HepG2 (cell line): ENCODE measurements around the gene DENND10. TPM values are rescaled to one million over a fixed set of nuclear protein-coding genes. Genes with fewer than 3 reads are reported as not detected.
A peak's percentile ranks its signal among the peaks of the same experiment; 100 is the strongest.

Experiments used
- AHR ChIP-seq: IDR thresholded peaks from 2 replicates; pipeline ENCODE4 v1.6.1; 2018; ENCODE audit warnings: missing genetic modification reagents, missing compliant biosample characterization
- ATF6 ChIP-seq: sonication (generic); formaldehyde crosslinking; conservative IDR thresholded peaks from 2 replicates; pipeline ENCODE4 v1.4.0; 2020; ENCODE audit warnings: missing genetic modification reagents
- E2F1 ChIP-seq: sonication (generic); formaldehyde crosslinking; IDR thresholded peaks from 2 replicates; pipeline ENCODE4 v1.5.0; 2020; ENCODE audit warnings: missing genetic modification reagents
- HNF4G ChIP-seq, 2 experiments: sonication (generic) in 1 of 2; formaldehyde crosslinking in 1 of 2; IDR thresholded peaks; 2 replicates each; pipeline versions ENCODE4 v1.4.0 to v1.6.1; 2011 to 2020; ENCODE audit warnings: borderline replicate concordance in 2 of 2, low read depth in 2 of 2, mild to moderate bottlenecking in 2 of 2, low read length in 1 of 2, missing genetic modification reagents in 1 of 2, moderate library complexity in 1 of 2
- KAT2B ChIP-seq: fragments of 150-350 bp; IDR thresholded peaks from 2 replicates; pipeline ENCODE4 v1.6.1; 2014; ENCODE audit warnings: low read depth, low read length, borderline replicate concordance
- MAFK ChIP-seq, 2 experiments: IDR thresholded peaks in 1 of 2; conservative IDR thresholded peaks in 1 of 2; 2 replicates each; pipeline ENCODE4 v1.6.1; 2011; ENCODE audit warnings: improper control_type of control experiment in 2 of 2, low read length in 2 of 2
- MLXIP ChIP-seq: sonication (generic); formaldehyde crosslinking; IDR thresholded peaks from 2 replicates; pipeline ENCODE4 v1.9.0; 2021; ENCODE audit warnings: missing genetic modification reagents, borderline replicate concordance
- POGZ ChIP-seq: sonication (generic); formaldehyde crosslinking; IDR thresholded peaks from 2 replicates; pipeline ENCODE4 v1.4.0; 2020; ENCODE audit warnings: mild to moderate bottlenecking, missing genetic modification reagents
- TOPORS ChIP-seq: sonication (generic); formaldehyde crosslinking; IDR thresholded peaks from 2 replicates; pipeline ENCODE4 v1.8.0; 2023; ENCODE audit warnings: mild to moderate bottlenecking, missing genetic modification reagents
- ZNF160 ChIP-seq: sonication (generic); formaldehyde crosslinking; IDR thresholded peaks from 2 replicates; pipeline ENCODE4 v1.8.0; 2022; ENCODE audit warnings: mild to moderate bottlenecking, inconsistent platforms, missing genetic modification reagents
- ZNF205 ChIP-seq: IDR thresholded peaks from 2 replicates; pipeline ENCODE4 v1.6.1; 2018; ENCODE audit warnings: missing biosample characterization, missing genetic modification reagents
- ZNF30 ChIP-seq: sonication (generic); formaldehyde crosslinking; IDR thresholded peaks from 2 replicates; pipeline ENCODE4 v1.5.0; 2020; ENCODE audit warnings: mild to moderate bottlenecking, missing genetic modification reagents
- ZNF382 ChIP-seq: sonication (generic); formaldehyde crosslinking; IDR thresholded peaks from 2 replicates; pipeline ENCODE4 v1.5.0; 2020; ENCODE audit warnings: missing genetic modification reagents, mild to moderate bottlenecking, borderline replicate concordance
- ZNF431 ChIP-seq: sonication (generic); formaldehyde crosslinking; IDR thresholded peaks from 2 replicates; pipeline ENCODE4 v1.9.0; 2022; ENCODE audit warnings: missing genetic modification reagents, low read depth, mild to moderate bottlenecking, borderline replicate concordance
- polyA plus RNA-seq, 8 experiments: library from polyadenylated mRNA; depleted of rRNA in 3 of 8; stranded (reverse) in 7 of 8; unstranded in 1 of 8; fragments of >200 nt; fragmentation: Illumina TruSeq in 4 of 8; extraction: Trizol in 4 of 8; gene quantifications; 2 replicates each; pipeline versions ENCODE4 v1.2.1 to v1.2.3, GENCODE V29; 2011 to 2016; ENCODE audit warnings: low read depth in 4 of 8, missing spikeins in 1 of 8, mixed read lengths in 1 of 8; ENCODE audit not compliant: insufficient read depth in 1 of 8
- total RNA-seq, 5 experiments: library from RNA; depleted of rRNA; stranded (reverse); fragments of >200 nt; fragmentation: Illumina TruSeq; extraction: Trizol; gene quantifications; 2 replicates each; pipeline ENCODE4 v1.2.3, GENCODE V29; 2016; ENCODE audit warnings: low read depth in 1 of 5
- TF ChIP-seq, protein P1 (sequence below): sonication (generic); formaldehyde crosslinking; IDR thresholded peaks from 2 replicates; pipeline ENCODE4 v1.4.0; 2020; ENCODE audit warnings: mild to moderate bottlenecking, missing genetic modification reagents
- TF ChIP-seq, protein P2 (sequence below): sonication (generic); formaldehyde crosslinking; IDR thresholded peaks from 2 replicates; pipeline ENCODE4 v1.5.0; 2020; ENCODE audit warnings: mild to moderate bottlenecking, missing genetic modification reagents, moderate library complexity
- TF ChIP-seq, protein P3 (sequence below): sonication (generic); formaldehyde crosslinking; IDR thresholded peaks from 2 replicates; pipeline ENCODE4 v1.8.1; 2023; ENCODE audit warnings: mild to moderate bottlenecking, missing genetic modification reagents, borderline replicate concordance

The DENND10 gene
- total and polyA plus RNA-seq, 2 of the 13 experiments (the other 11 are each of a cell fraction or from before 2014, with no cell fraction given) = 43.7 to 78.8 TPM

DNA sequence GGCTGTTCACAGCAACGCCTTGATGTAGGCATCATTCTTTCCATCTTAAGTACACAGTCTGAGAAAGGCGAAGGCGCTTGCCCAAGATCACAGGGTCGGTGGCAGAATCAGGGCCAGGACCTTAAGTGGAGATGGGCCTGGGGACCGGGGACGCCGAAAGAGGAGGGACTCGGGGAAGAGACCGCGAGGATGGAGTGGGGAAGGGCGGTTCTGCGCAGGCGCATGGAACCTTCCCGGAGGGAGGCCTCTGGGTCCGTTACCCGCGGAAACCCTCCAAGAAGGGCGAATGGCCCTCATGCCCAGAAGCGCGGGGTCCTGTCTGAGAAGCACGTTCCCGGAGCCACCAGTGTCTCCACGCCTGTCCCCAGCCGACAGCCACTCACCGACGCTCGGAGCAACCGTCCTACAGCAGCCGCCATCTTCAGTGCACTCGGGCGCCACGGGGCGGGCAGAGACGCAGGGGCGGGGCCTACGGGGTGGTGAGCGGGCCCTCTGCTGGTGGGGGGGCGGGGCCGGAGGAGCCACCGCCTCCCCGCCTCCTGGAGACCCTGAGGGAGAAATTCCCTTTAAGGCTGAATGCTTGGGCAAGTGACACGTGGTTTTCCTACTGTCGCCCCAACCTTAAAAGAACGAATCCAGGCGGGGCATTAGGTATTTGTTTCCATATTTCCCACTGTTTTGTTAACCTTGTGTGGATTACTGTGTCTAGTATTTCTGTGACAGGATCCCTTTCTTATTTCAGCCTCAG is 74.6 kb downstream of the DENND10 start, which contains the start of gene PRDX3 (continued):
- peak; percentile 66 for TF ChIP-seq E2F1
- TF ChIP-seq ZNF205 (CRISPR knock-in tag) = peak; percentile 54; the same call in 1 of the 2 replicates
- TF ChIP-seq ZNF382 = no peak
- TF ChIP-seq, protein P1, sequence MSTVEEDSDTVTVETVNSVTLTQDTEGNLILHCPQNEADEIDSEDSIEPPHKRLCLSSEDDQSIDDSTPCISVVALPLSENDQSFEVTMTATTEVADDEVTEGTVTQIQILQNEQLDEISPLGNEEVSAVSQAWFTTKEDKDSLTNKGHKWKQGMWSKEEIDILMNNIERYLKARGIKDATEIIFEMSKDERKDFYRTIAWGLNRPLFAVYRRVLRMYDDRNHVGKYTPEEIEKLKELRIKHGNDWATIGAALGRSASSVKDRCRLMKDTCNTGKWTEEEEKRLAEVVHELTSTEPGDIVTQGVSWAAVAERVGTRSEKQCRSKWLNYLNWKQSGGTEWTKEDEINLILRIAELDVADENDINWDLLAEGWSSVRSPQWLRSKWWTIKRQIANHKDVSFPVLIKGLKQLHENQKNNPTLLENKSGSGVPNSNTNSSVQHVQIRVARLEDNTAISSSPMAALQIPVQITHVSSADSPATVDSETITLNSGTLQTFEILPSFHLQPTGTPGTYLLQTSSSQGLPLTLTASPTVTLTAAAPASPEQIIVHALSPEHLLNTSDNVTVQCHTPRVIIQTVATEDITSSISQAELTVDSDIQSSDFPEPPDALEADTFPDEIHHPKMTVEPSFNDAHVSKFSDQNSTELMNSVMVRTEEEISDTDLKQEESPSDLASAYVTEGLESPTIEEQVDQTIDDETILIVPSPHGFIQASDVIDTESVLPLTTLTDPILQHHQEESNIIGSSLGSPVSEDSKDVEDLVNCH (CRISPR knock-in tag) = no peak
- TF ChIP-seq TOPORS (CRISPR knock-in tag) = no peak
- peak; percentile 15; the same call in 1 of the 2 replicates for TF ChIP-seq POGZ (CRISPR knock-in tag)
- no peak for TF ChIP-seq MAFK (conservative IDR thresholded peaks at IDR 0.05 in 1 of 2, IDR thresholded peaks at IDR 0.05 in 1 of 2; ENCODE audit: low read length in 2 of 2)
- TF ChIP-seq ZNF431 (CRISPR knock-in tag) = no peak
- TF ChIP-seq MLXIP (CRISPR knock-in tag) = no peak
- no peak for TF ChIP-seq HNF4G (IDR thresholded peaks at IDR 0.05; ENCODE audit: borderline replicate concordance, low read depth, low read length)
- TF ChIP-seq HNF4G (CRISPR knock-in tag; IDR thresholded peaks at IDR 0.05; ENCODE audit: borderline replicate concordance, low read depth) = peak; percentile 20; the same call in 1 of the 2 replicates
- no peak for TF ChIP-seq KAT2B
- TF ChIP-seq, protein P2, sequence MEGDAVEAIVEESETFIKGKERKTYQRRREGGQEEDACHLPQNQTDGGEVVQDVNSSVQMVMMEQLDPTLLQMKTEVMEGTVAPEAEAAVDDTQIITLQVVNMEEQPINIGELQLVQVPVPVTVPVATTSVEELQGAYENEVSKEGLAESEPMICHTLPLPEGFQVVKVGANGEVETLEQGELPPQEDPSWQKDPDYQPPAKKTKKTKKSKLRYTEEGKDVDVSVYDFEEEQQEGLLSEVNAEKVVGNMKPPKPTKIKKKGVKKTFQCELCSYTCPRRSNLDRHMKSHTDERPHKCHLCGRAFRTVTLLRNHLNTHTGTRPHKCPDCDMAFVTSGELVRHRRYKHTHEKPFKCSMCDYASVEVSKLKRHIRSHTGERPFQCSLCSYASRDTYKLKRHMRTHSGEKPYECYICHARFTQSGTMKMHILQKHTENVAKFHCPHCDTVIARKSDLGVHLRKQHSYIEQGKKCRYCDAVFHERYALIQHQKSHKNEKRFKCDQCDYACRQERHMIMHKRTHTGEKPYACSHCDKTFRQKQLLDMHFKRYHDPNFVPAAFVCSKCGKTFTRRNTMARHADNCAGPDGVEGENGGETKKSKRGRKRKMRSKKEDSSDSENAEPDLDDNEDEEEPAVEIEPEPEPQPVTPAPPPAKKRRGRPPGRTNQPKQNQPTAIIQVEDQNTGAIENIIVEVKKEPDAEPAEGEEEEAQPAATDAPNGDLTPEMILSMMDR (CRISPR knock-in tag) = peak; percentile 44
- no peak for TF ChIP-seq ATF6
- peak; percentile 44; the same call in 1 of the 2 replicates for TF ChIP-seq AHR (CRISPR knock-in tag)
- TF ChIP-seq ZNF30 (CRISPR knock-in tag) = no peak
- TF ChIP-seq, protein P3, sequence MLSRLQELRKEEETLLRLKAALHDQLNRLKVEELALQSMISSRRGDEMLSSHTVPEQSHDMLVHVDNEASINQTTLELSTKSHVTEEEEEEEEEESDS = no peak
- TF ChIP-seq ZNF160 (CRISPR knock-in tag) = peak; percentile 88; the same call in 1 of the 2 replicates
